ENCODE results near the gene FIBCD1. TPM values are rescaled to one million over a fixed set of nuclear protein-coding genes. Genes with fewer than 3 reads are reported as not detected.

Gene FIBCD1
- total and polyA plus RNA-seq, 12 donors: 0.11 to 55.7 (median 18.3) TPM

DNA sequence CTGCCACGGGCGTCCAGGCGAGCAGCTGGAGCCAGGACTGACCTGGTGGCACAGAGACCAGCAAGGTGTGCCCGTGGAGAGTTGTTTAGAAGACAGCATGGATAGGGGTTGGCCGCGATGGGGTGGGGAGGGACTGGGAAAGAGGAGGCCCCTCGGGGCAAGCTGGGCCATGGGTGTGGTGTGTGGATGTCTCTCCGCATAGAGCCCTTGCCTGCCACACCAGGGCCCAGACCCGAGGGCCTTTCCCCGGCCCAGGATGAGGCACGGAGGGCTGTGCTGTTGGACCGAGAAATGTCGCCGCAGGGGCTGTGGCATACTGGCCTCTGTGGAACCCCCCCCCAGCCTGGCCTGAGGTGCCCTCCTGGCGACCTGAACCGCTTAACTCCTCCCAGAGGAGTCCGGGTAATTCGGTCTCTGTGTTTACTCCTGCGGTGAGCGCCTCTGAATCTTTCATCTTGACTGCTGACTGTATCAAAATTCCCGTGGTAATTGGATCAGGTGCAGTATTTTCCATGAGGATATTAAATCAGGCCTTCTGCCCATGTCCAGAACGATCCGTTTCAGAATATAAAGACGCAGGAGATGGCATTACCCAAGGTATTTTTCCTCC, 47.4 kb upstream of the FIBCD1 start:
- no peak for TF ChIP-seq POLR2A (IDR thresholded peaks at IDR 0.05)
- no peak for TF ChIP-seq CTCF (IDR thresholded peaks at IDR 0.05)
- no peaks in the 10 kb centered on the region for H3K27me3 ChIP-seq
- H3K27ac ChIP-seq: no peak overlapping the region
- H3K4me3 ChIP-seq: no peak overlapping the region
- no peaks in the 10 kb centered on the region for H3K9me3 ChIP-seq (replicated peaks in 1 of 3)
- no peaks in the 10 kb centered on the region for H3K4me1 ChIP-seq (replicated peaks in 1 of 2)
- 69 to 75% (median 73%) methylated on average over 17 to 24 of the region's 24 CpGs for WGBS, 4 donors
- no peaks in the 10 kb centered on the region for H3K36me3 ChIP-seq (replicated peaks in 1 of 2)
- DNase-seq: no peak
- intact Hi-C loops (cut with DNase I): no loop called here

- intact Hi-C loops (cut with DNase I): no loop called here
- Histone ChIP-seq H3K4me1 (replicated peaks in 1 of 2) (no peaks in the 10 kb centered on the region), H3K36me3 (replicated peaks in 1 of 2) (no peaks in the 10 kb centered on the region), H3K4me3 (no peak overlapping the region), H3K27ac (no peak overlapping the region), H3K27me3 (no peaks in the 10 kb centered on the region), H3K9me3 (replicated peaks in 1 of 3) (no peaks in the 10 kb centered on the region)
- no peak for DNase-seq
- WGBS, 4 donors: 83 to 91% (median 87%) methylated on average over 3 to 5 of the region's 5 CpGs
- TF ChIP-seq CTCF (IDR thresholded peaks at IDR 0.05) (no peak), POLR2A (IDR thresholded peaks at IDR 0.05) (no peak)
Observed at GRCh38 chr9:130985606-130986162, 46.6 kb upstream of the FIBCD1 start.

DNA sequence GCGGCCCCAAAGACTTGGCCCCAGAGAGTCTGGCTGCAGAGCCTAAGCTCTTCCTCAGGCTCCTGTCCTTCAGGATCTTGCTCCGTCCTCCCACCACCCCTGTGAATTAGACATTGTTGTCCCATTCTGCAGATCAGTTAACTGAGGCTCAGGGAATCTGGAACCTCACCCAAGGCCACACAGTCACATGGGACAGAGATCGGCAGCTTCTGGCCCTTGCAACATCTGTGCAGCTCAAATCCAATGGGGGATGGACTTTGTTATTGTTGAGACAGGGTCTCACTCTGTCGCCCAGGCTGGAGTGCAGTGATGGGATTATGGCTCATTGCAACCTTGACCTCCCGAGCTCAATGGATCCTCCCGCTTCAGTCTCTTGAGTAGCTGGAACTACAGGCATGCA, 46.0 kb upstream of the FIBCD1 start:
- DNase-seq: no peak
- Histone ChIP-seq H3K27ac (no peak overlapping the region), H3K9me3 (replicated peaks in 1 of 3) (no peaks in the 10 kb centered on the region), H3K36me3 (replicated peaks in 1 of 2) (no peaks in the 10 kb centered on the region), H3K4me3 (no peak overlapping the region), H3K27me3 (no peaks in the 10 kb centered on the region), H3K4me1 (replicated peaks in 1 of 2) (no peaks in the 10 kb centered on the region)
- 68 to 74% (median 73%) methylated on average over 4 to 6 of the region's 6 CpGs for WGBS, 4 donors
- intact Hi-C loops (cut with DNase I): no loop called here
- no peak for TF ChIP-seq POLR2A (IDR thresholded peaks at IDR 0.05)
- no peak for TF ChIP-seq CTCF (IDR thresholded peaks at IDR 0.05)

DNA sequence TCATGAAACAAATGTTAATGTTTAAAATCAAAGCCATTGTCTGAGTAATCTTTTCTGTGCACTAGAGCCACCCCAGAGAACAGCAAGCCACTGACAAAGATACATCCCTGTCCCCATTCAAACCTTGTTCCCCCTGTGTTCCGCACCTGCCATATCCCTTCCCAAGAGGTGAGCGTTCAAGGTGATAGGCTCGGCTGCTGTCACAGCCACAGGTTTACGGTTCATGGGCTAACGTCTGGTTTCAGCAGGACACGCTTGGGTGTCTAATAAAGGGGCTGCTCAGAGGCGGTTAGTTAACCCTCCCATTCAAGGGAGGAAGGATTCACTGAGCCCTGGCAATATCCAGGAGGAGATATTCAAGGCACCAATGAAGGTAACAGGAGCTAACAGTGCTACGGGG, 45.5 kb upstream of the FIBCD1 start:
- Histone ChIP-seq H3K27me3 (no peaks in the 10 kb centered on the region), H3K27ac (no peak overlapping the region), H3K9me3 (replicated peaks in 1 of 3) (no peaks in the 10 kb centered on the region), H3K4me3 (no peak overlapping the region), H3K4me1 (replicated peaks in 1 of 2) (no peaks in the 10 kb centered on the region), H3K36me3 (replicated peaks in 1 of 2) (no peaks in the 10 kb centered on the region)
- no peak for DNase-seq
- no peak for TF ChIP-seq CTCF (IDR thresholded peaks at IDR 0.05)
- TF ChIP-seq POLR2A (IDR thresholded peaks at IDR 0.05): no peak
- 86 to 95% (median 87%) methylated on average over 8 of the region's 8 CpGs for WGBS, 4 donors
- intact Hi-C loops (cut with DNase I): no loop called here
